Gastrocnemius medialis (tissue), 4 donors: ENCODE data around the gene CTAGE4. TPM values are rescaled to one million over a fixed set of nuclear protein-coding genes. Genes with fewer than 3 reads are reported as not detected.
"Not testable (repeated sequence)": the region's sequence is repeated elsewhere in the genome, so short reads cannot be mapped to it uniquely, and the experiment has no call there.

Source experiments
- ATAC-seq, 2 donors: fragments of 150-250 bp; one replicate each; pipeline ENCODE4 v1.9.1; 2016
- DNase-seq, 2 donors: peaks; one replicate each; pipeline ENCODE4 v3.0.0-alpha.2; 2019
- H3K27ac ChIP-seq, 4 donors: fragments of 200-600 bp; sonication (generic); 1 replicate in 1 of 4; 2 replicates in 3 of 4; pipeline ENCODE4 v1.5.1; 2016 to 2018; ENCODE audit warnings: mild to moderate bottlenecking in 2 of 4, moderate library complexity in 1 of 4
- H3K27me3 ChIP-seq, 3 donors: fragments of 200-600 bp; sonication (generic) in 2 of 3; 1 replicate in 1 of 3; 2 replicates in 2 of 3; pipeline versions ENCODE4 v1.5.1 to v1.6.0; 2016 to 2019; ENCODE audit warnings: mild to moderate bottlenecking in 1 of 3, moderate library complexity in 1 of 3
- H3K36me3 ChIP-seq, 2 donors: fragments of 200-600 bp; sonication (generic) in 1 of 2; one replicate each; pipeline ENCODE4 v1.5.1; 2017 to 2018
- H3K4me1 ChIP-seq, 2 donors: fragments of 200-600 bp; sonication (generic) in 1 of 2; one replicate each; pipeline ENCODE4 v1.5.1; 2016 to 2017; ENCODE audit warnings: mild to moderate bottlenecking in 2 of 2
- H3K4me3 ChIP-seq, 4 donors: fragments of 200-600 bp; sonication (generic) in 3 of 4; 1 replicate in 1 of 4; 2 replicates in 3 of 4; pipeline ENCODE4 v1.5.1; 2016 to 2019; ENCODE audit warnings: mild to moderate bottlenecking in 2 of 4
- H3K9me3 ChIP-seq, 3 donors: fragments of 200-600 bp; sonication (generic) in 2 of 3; 1 replicate in 1 of 3; 2 replicates in 2 of 3; pipeline ENCODE4 v1.5.1; 2016 to 2019
- in situ Hi-C, 4 donors: fragments of 200-750 bp; cut with MboI; loops; one replicate each; pipeline versions ENCODE4 v1.15.0 to v1.8.0; 2017; ENCODE audit warnings: low sequenced_read_pairs in 4 of 4
- intact Hi-C: fragments of 100-400 bp; cut with DNase I; formaldehyde crosslinking; loops from one replicate; pipeline ENCODE4 v1.15.1; 2023; ENCODE audit warnings: low total_unique reads
- total RNA-seq, 4 donors: library from RNA; depleted of rRNA; stranded (reverse); fragments of >200 nt; gene quantifications; one replicate each; pipeline versions ENCODE4 v1.1.0 to v1.2.3, GENCODE V29; 2016

CTAGE4 gene
- total RNA-seq, 4 donors from 2014 or later = not detected

GRCh38 chr7:144217200-144217599, 33.9 kb downstream of the CTAGE4 start:
- ATAC-seq, intact Hi-C loops: not testable (repeated sequence)

GRCh38 chr7:144218581-144218980, 35.3 kb downstream of the CTAGE4 start:
- H3K4me1 ChIP-seq, ATAC-seq, in situ Hi-C loops, intact Hi-C loops, H3K27me3 ChIP-seq, DNase-seq, H3K36me3 ChIP-seq, H3K27ac ChIP-seq, H3K4me3 ChIP-seq, H3K9me3 ChIP-seq: not testable (repeated sequence)

More at GRCh38 chr7:144217200-144217599, 33.9 kb downstream of the CTAGE4 start:
- in situ Hi-C loops, H3K4me3 ChIP-seq, H3K27ac ChIP-seq, H3K27me3 ChIP-seq, H3K36me3 ChIP-seq, H3K9me3 ChIP-seq, H3K4me1 ChIP-seq, DNase-seq: not testable (repeated sequence)

DNA sequence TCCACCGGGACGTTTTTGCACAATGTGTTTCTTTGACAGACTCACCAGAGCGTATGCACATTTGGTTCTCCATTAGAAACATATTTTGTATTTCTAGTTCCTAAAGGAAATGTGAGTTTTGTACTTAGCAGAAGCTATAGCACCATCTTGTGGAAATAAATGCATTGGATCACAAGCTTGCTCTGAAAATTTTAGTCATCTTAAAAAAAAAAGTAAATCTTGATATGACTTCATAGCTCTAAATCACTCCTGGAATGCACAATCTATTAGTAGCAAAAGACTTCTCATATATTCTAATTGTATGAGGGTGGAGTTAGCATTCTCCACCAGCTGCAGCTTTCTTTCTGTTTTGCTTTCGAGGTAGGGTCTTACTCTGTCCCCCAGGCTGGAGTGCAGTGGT, 35.9 kb downstream of the CTAGE4 start:
- H3K36me3 ChIP-seq, H3K27me3 ChIP-seq, H3K27ac ChIP-seq, DNase-seq, H3K4me1 ChIP-seq, H3K4me3 ChIP-seq, ATAC-seq, in situ Hi-C loops, H3K9me3 ChIP-seq, intact Hi-C loops: not testable (repeated sequence)

DNA sequence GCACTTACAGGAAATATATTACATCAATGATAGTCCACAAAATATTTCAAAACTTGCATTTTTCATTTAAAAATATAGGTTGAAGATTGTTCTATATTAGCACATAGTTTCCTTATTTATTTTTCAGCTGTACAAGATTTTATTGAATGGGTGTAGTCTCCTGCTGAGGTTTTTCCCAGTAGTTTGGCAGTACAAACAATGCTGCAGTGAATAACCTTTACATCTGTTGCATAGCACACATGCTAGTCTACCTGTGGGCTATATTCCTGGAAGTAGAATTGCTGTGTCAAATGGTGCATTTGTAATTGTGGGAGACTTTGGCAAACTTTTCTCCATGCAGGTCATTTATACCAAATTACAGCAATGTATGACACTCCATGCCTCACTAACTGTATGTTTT, 37.3 kb downstream of the CTAGE4 start:
- H3K9me3 ChIP-seq, intact Hi-C loops, ATAC-seq, H3K4me3 ChIP-seq, in situ Hi-C loops, DNase-seq, H3K36me3 ChIP-seq, H3K27me3 ChIP-seq, H3K27ac ChIP-seq, H3K4me1 ChIP-seq: not testable (repeated sequence)

- H3K36me3 ChIP-seq, ATAC-seq, in situ Hi-C loops, H3K9me3 ChIP-seq, intact Hi-C loops, H3K27me3 ChIP-seq, H3K27ac ChIP-seq, DNase-seq, H3K4me3 ChIP-seq, H3K4me1 ChIP-seq: not testable (repeated sequence)
Measured at GRCh38 chr7:144223675-144224074, 40.4 kb downstream of the CTAGE4 start.

DNA sequence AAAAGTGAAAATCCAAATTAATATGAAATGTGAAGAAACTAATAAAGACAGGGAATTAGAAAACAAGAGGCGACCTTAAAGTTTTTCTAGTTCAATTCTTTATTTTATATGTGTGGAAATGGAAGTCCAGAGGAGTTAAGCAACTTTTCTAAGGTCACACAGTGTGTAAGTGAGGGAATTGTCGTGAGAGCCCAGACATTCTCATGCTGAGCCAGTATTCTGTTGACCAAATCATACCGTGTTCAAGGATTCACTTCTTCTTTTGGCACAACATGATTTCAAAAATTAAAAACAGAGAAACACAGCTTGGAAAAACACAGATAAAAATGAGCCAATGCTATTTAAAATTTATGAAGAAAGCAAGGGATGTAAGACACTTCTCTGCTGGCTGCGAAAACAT, 43.6 kb downstream of the CTAGE4 start:
- in situ Hi-C loops, H3K4me3 ChIP-seq, H3K9me3 ChIP-seq, H3K36me3 ChIP-seq, DNase-seq, intact Hi-C loops, H3K4me1 ChIP-seq, H3K27ac ChIP-seq, ATAC-seq, H3K27me3 ChIP-seq: not testable (repeated sequence)

DNA sequence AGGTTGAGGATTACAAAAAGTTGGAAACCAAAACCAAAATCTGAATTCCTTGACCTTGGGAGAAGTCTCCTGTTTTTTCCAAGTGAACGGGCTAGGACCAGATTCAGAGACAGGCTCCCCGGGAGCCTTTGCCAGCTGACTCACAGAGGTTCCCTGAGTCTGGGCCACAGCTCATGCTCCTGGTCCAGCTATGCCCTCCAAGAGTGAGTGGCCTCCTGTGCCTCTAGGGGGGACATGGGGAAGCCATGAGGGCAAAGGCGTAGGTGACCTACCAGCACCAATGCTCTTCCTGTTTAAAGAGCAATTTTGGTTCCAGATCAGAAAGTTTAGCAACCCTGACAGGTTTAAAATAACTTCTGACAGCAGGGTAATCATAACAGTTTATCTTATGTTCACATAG, 45.5 kb downstream of the CTAGE4 start:
- ATAC-seq, H3K4me3 ChIP-seq, DNase-seq, H3K4me1 ChIP-seq, in situ Hi-C loops, H3K36me3 ChIP-seq, intact Hi-C loops, H3K27me3 ChIP-seq, H3K9me3 ChIP-seq, H3K27ac ChIP-seq: not testable (repeated sequence)

GRCh38 chr7:144231027-144231426, 47.8 kb downstream of the CTAGE4 start:
- H3K9me3 ChIP-seq, H3K4me3 ChIP-seq, H3K27me3 ChIP-seq, H3K4me1 ChIP-seq, H3K27ac ChIP-seq, DNase-seq, intact Hi-C loops, in situ Hi-C loops, H3K36me3 ChIP-seq, ATAC-seq: not testable (repeated sequence)

GRCh38 chr7:144233039-144233438, 49.8 kb downstream of the CTAGE4 start:
- intact Hi-C loops, ATAC-seq, in situ Hi-C loops, H3K27ac ChIP-seq, H3K9me3 ChIP-seq, H3K4me1 ChIP-seq, H3K27me3 ChIP-seq, H3K4me3 ChIP-seq, H3K36me3 ChIP-seq, DNase-seq: not testable (repeated sequence)

Other genes with a start within 250 kb of the CTAGE4 start
- gene OR2F2, start 248.2 kb upstream of the CTAGE4 start, total RNA-seq = not detected
- gene OR2F1, start 228.6 kb upstream of the CTAGE4 start, total RNA-seq = not detected
- not detected for gene OR6B1, start 183.1 kb upstream of the CTAGE4 start, total RNA-seq
- gene OR2A5, start 134.5 kb upstream of the CTAGE4 start, total RNA-seq = not detected
- gene OR2A25, start 113.7 kb upstream of the CTAGE4 start, total RNA-seq = not detected
- not detected for gene OR2A12, start 97.2 kb upstream of the CTAGE4 start, total RNA-seq
- gene OR2A2, start 73.9 kb upstream of the CTAGE4 start, total RNA-seq = not detected
- gene OR2A14, start 60.3 kb upstream of the CTAGE4 start, total RNA-seq = not detected
- under 1 TPM in 3 of 4 donors, not detected in 1; 0.15 to 0.76 (median 0.18) TPM for gene ARHGEF35, start 12.4 kb downstream of the CTAGE4 start, total RNA-seq
- under 1 TPM in 1 of 4 donors, not detected in 3; 0.33 TPM for gene OR2A42, start 56.1 kb downstream of the CTAGE4 start, total RNA-seq
- under 1 TPM in 2 of 4 donors, not detected in 2; 0.17 to 0.75 TPM for gene OR2A7, start 81.3 kb downstream of the CTAGE4 start, total RNA-seq
- gene CTAGE8, start 85.8 kb downstream of the CTAGE4 start, total RNA-seq = under 1 TPM in 1 of 4 donors, not detected in 3; 0.10 TPM
- gene OR2A1, start 129.0 kb downstream of the CTAGE4 start, total RNA-seq = under 1 TPM in 1 of 4 donors, not detected in 3; 0.35 TPM
- under 1 TPM; 0.15 to 0.69 (median 0.53) TPM for gene ARHGEF5, start 171.9 kb downstream of the CTAGE4 start, total RNA-seq
- not detected for gene NOBOX, start 220.2 kb downstream of the CTAGE4 start, total RNA-seq